ENCODE results near the gene PDCD11.

The PDCD11 gene

GRCh38 chr10:103445767-103446567 is 49.5 kb downstream of the PDCD11 start:
- TF ChIP-seq CTCF (IDR thresholded peaks at IDR 0.05; ENCODE audit: extremely low read depth, missing control alignments) = no peak
- no peak for DNase-seq (ENCODE audit: low spot score)

GRCh38 chr10:103447187-103447586 is 50.8 kb downstream of the PDCD11 start:
- DNase-seq (ENCODE audit: low spot score) = no peak

GRCh38 chr10:103448746-103449145 is 52.3 kb downstream of the PDCD11 start:
- no peak for TF ChIP-seq CTCF (IDR thresholded peaks at IDR 0.05; ENCODE audit: extremely low read depth, missing control alignments)
- no peak for DNase-seq (ENCODE audit: low spot score)

More at GRCh38 chr10:103447187-103447586, 50.8 kb downstream of the PDCD11 start:
- TF ChIP-seq CTCF (IDR thresholded peaks at IDR 0.05; ENCODE audit: extremely low read depth, missing control alignments) = no peak

- DNase-seq (ENCODE audit: low spot score) = no peak
- no peak for TF ChIP-seq CTCF (IDR thresholded peaks at IDR 0.05; ENCODE audit: extremely low read depth, missing control alignments)
These were observed 53.0 kb downstream of the PDCD11 start for GRCh38 chr10:103449208-103450144.

- no peak for TF ChIP-seq CTCF (IDR thresholded peaks at IDR 0.05; ENCODE audit: extremely low read depth, missing control alignments)
- no peak for DNase-seq (ENCODE audit: low spot score)
These were observed 53.8 kb downstream of the PDCD11 start for GRCh38 chr10:103450201-103450695.

- DNase-seq (ENCODE audit: low spot score) = no peak
- TF ChIP-seq CTCF (IDR thresholded peaks at IDR 0.05; ENCODE audit: extremely low read depth, missing control alignments) = no peak
These were observed 54.8 kb downstream of the PDCD11 start for GRCh38 chr10:103451091-103451813.
